Stimulated activated naive CD8-positive, alpha-beta T cell treated with anti-CD3 and anti-CD28 coated beads, Interleukin-15, amount 100 ng/mL, for 72 hours (primary cell): ENCODE results near the gene BTBD2.
A peak's percentile ranks its signal among the peaks of the same experiment; 100 is the strongest.
"Not testable (repeated sequence)": the region's sequence is repeated elsewhere in the genome, so short reads cannot be mapped to it uniquely, and the experiment has no call there.

Experiments
- ATAC-seq: fragments of 150-1000 bp; cut with Tn5 transposase; 2 replicates; pipeline ENCODE4 v1.10.0; 2021; ENCODE audit warnings: mild to moderate bottlenecking, moderate library complexity
- DNase-seq, 2 donors: peaks; one replicate each; pipeline ENCODE4 v3.0.0; 2021 to 2022
- H3K27ac Mint-ChIP-seq, 2 donors: one replicate each; pipeline ENCODE4 v1.8.0; 2022; ENCODE audit warnings: mild to moderate bottlenecking in 2 of 2, mixed read lengths in 2 of 2, moderate library complexity in 2 of 2
- H3K27me3 Mint-ChIP-seq: one replicate; pipeline ENCODE4 v1.8.0; 2022; ENCODE audit warnings: mixed read lengths
- H3K4me1 Mint-ChIP-seq: one replicate; pipeline ENCODE4 v1.8.0; 2022; ENCODE audit warnings: mild to moderate bottlenecking, mixed read lengths
- H3K4me3 Mint-ChIP-seq, 2 donors: one replicate each; pipeline ENCODE4 v1.8.0; 2022; ENCODE audit warnings: mild to moderate bottlenecking in 2 of 2, mixed read lengths in 2 of 2, moderate library complexity in 1 of 2
- H3K9me3 Mint-ChIP-seq, 2 donors: one replicate each; pipeline ENCODE4 v1.8.0; 2022; ENCODE audit warnings: mixed read lengths in 2 of 2

BTBD2 gene

GRCh38 chr19:2035590-2035991 is 20.1 kb upstream of the BTBD2 start:
- Mint-ChIP-seq H3K4me1 (peaks cover 53% of the 10 kb centered on the region), H3K4me3 (peak overlapping the region in 1 of 2 donors; percentile 26), H3K27me3 (no peaks in the 10 kb centered on the region), H3K27ac (no peak overlapping the region), H3K9me3 (peaks cover 4 to 12% of the 10 kb centered on the region in 2 donors)
- DNase-seq: no peak
- ATAC-seq: no peak

GRCh38 chr19:2034729-2035589 is 19.4 kb upstream of the BTBD2 start:
- peaks cover 4 to 12% of the 10 kb centered on the region in 2 donors for H3K9me3 Mint-ChIP-seq

GRCh38 chr19:2034253-2034652 is 18.7 kb upstream of the BTBD2 start:
- not testable (repeated sequence) for H3K4me3 Mint-ChIP-seq, DNase-seq, H3K27ac Mint-ChIP-seq, H3K27me3 Mint-ChIP-seq, ATAC-seq
- Mint-ChIP-seq H3K9me3 (peaks cover 4 to 12% of the 10 kb centered on the region in 2 donors), H3K4me1 (peaks cover 46% of the 10 kb centered on the region)

More at GRCh38 chr19:2034729-2035589, 19.4 kb upstream of the BTBD2 start:
- Mint-ChIP-seq H3K27ac (peak overlapping the region in 1 of 2 donors; percentile 91), H3K27me3 (no peaks in the 10 kb centered on the region), H3K4me3 (peak overlapping the region in 1 of 2 donors; percentile 32), H3K4me1 (peaks cover 50% of the 10 kb centered on the region)
- ATAC-seq (peak; percentile 55), DNase-seq (peak; percentile 69)

- Mint-ChIP-seq H3K27me3 (no peaks in the 10 kb centered on the region), H3K4me3 (no peak overlapping the region), H3K9me3 (peaks cover 4 to 12% of the 10 kb centered on the region in 2 donors), H3K27ac (no peak overlapping the region), H3K4me1 (peaks cover 42% of the 10 kb centered on the region)
- no peak for DNase-seq
- no peak for ATAC-seq
Observed at GRCh38 chr19:2033825-2034159, 18.3 kb upstream of the BTBD2 start.

DNA sequence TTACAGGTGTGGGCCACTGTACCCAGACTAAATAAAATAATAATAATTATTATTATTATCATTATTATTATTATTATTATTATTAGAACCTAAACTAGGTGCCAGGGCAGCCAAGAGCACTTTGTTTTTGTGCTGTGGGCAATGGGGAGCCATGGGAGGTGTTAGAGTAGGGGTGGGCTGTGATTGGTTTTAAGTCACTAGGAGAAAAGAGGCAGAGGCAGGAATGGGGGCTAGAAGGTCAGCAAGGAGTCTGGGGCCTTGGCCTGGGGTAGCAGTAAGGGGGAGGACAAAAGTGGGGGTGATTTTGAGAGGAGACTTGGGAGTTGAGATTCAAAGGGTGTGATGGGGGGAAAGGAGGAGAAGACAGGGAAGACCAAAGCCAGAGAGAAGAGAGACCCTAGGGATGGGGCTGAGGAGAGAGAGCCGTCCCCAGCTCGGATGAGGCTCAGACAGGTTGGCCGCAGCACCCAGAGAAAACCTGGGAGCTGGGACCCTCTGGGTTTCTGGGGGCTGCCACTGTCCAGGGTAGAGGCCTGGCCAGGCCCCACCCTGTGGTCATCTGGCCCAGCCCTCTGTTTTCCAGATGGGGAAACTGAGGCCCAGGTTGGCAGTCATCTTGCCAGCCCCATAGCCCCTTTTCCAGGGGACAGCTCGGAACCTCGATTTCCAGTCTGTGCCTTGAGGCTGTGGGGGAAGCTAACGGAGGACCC is 17.8 kb upstream of the BTBD2 start:
- Mint-ChIP-seq H3K4me3 (peak overlapping the region in 1 of 2 donors; percentile 5), H3K9me3 (peaks cover 4 to 12% of the 10 kb centered on the region in 2 donors)

GRCh38 chr19:2032296-2032941 is 16.9 kb upstream of the BTBD2 start:
- Mint-ChIP-seq H3K9me3 (peaks cover 4 to 12% of the 10 kb centered on the region in 2 donors), H3K4me3 (peak overlapping the region; percentile 84 to 87), H3K27ac (peak overlapping the region; percentile 35 to 95), H3K27me3 (no peaks in the 10 kb centered on the region), H3K4me1 (peaks cover 34% of the 10 kb centered on the region)
- ATAC-seq (peak; percentile 76), DNase-seq (peak in 1 of 2 donors; percentile 51)

More for the DNA sequence above, 17.8 kb upstream of the BTBD2 start:
- no peaks in the 10 kb centered on the region for H3K27me3 Mint-ChIP-seq
- H3K27ac Mint-ChIP-seq: peak overlapping the region in 1 of 2 donors; percentile 63
- DNase-seq (no peak), ATAC-seq (no peak)
- peaks cover 39% of the 10 kb centered on the region for H3K4me1 Mint-ChIP-seq

DNA sequence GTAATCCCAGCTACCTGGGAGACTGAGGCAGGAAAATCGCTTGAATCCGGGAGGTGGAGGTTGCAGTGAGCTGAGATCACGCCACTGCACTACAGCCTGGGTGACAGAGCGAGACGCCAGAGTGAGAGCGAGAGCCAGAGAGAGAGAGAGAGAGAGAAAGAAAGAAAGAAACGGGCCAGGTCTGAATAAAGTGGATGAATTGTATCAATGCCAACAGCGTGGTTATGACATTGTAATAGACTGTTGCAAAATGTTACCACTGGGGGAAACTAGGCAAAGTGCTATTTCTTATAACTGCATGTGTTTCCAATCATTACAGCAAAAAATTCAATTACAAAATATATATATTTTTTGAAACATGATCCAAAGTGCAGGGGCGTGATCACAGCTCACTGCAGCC is 11.8 kb upstream of the BTBD2 start:
- Mint-ChIP-seq H3K4me3 (no peak overlapping the region), H3K27me3 (no peaks in the 10 kb centered on the region), H3K4me1 (peaks cover 10% of the 10 kb centered on the region), H3K9me3 (peaks cover 0 to 4% of the 10 kb centered on the region in 2 donors), H3K27ac (no peak overlapping the region)
- ATAC-seq (no peak), DNase-seq (no peak)

DNA sequence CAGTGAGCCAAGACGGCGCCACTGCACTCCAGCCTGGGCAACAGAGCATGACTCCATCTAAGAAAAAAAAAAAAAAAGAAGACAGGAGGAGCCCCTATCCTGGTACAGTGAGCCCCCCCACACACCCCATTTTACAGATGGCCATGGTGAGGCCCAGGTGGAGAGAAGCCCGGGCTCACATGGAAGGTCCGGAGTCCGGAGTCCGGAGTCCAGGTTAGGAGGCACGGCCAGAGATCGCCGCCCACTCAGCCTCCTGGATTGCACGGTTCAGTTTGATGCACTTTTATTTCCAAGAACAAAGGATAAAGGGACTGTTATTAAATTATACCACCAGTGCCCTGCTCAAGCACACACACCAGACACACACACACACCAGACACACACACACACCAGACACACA is 11.3 kb upstream of the BTBD2 start:
- peaks cover 0 to 4% of the 10 kb centered on the region in 2 donors for H3K9me3 Mint-ChIP-seq
- H3K4me3 Mint-ChIP-seq: no peak overlapping the region
- DNase-seq: no peak

DNA sequence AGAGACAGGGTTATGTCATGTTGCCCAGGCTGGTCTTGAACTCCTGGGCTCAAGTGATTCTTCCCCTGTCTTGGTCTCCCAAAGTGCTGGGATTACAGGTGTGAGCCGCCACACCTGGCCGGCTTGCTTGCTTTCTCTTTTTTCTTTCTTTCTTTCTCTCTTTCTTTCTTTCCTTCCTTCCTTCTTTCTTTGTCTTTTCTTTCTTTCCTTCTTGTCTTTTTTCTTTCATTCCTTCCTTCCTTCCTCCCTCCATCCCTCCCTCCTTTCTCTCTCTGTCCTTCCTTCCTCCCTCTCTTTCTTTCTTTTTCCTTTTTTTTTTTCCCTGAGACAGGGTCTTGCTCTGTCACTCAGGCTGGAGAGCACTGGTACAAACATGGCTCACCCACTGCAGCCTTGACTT is 6.8 kb upstream of the BTBD2 start:
- ATAC-seq (no peak), DNase-seq (no peak)
- peaks cover 7% of the 10 kb centered on the region for H3K4me1 Mint-ChIP-seq
- H3K9me3 Mint-ChIP-seq: peaks cover 0 to 4% of the 10 kb centered on the region in 2 donors
- H3K27ac Mint-ChIP-seq: no peak overlapping the region
- H3K4me3 Mint-ChIP-seq: no peak overlapping the region
- H3K27me3 Mint-ChIP-seq: no peaks in the 10 kb centered on the region

More for the DNA sequence above, 11.3 kb upstream of the BTBD2 start:
- Mint-ChIP-seq H3K27ac (no peak overlapping the region), H3K4me1 (peaks cover 4% of the 10 kb centered on the region), H3K27me3 (no peaks in the 10 kb centered on the region)
- no peak for ATAC-seq

DNA sequence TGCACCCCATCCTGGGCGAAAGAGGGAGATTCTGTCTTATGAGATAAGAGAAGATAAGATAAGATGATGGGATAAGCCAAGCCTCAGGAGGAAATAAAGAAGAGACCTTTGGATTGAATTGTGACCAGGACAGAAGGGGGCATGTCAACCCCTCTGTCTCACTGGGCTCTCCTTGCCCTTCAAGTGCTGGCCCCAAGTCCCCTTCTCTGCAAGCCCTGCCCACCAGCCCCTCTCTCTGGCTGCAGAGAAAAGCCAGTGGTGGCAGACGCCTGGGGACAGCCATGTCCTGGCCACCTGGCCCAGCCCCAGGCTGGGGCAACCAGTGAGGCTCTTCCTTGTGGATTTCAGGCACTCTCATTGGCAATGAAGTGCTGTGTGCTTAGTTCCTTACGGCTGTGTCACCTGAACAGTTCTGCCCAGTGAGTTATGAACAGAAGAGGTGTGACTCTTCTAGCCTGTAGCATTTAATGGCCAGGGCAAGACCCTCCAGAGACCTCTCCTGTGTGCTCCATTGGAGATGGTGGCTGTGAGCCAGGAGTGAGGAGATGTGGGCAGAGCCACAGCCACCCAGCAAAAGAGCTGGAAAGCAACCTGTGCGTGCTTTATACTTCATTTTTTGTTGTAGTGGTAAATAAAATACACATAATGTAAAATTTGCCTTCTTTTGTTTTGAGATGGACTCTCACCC is 6.1 kb upstream of the BTBD2 start:
- no peak for ATAC-seq
- peaks cover 0 to 4% of the 10 kb centered on the region in 2 donors for H3K9me3 Mint-ChIP-seq
- no peaks in the 10 kb centered on the region for H3K27me3 Mint-ChIP-seq
- no peak for DNase-seq
- no peak overlapping the region for H3K27ac Mint-ChIP-seq
- H3K4me3 Mint-ChIP-seq: no peak overlapping the region
- H3K4me1 Mint-ChIP-seq: peaks cover 12% of the 10 kb centered on the region

DNA sequence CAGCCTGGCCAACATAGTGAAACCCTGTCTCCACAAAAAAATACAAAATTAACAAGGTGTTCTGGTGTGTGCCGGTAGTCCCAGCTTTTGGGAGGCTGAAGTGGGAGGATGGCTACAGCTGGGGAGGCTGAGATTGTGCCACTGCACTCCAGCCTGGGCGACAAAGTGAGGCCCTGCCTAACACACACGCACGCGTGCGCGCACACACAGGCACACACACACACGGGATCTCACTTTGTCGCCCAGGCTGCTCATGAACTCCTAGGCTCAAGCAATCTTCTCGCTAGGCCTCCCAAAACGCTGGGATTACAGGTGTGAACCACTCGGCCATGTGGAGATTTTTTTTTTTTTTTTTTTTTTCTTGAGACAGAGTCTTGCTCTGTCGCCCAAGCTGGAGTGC is 3.2 kb upstream of the BTBD2 start:
- DNase-seq (no peak), ATAC-seq (no peak)
- no peak overlapping the region for H3K4me3 Mint-ChIP-seq
- H3K4me1 Mint-ChIP-seq: peaks cover 30% of the 10 kb centered on the region
- H3K27me3 Mint-ChIP-seq: no peaks in the 10 kb centered on the region
- H3K9me3 Mint-ChIP-seq: no peaks in the 10 kb centered on the region
- no peak overlapping the region for H3K27ac Mint-ChIP-seq

- Mint-ChIP-seq H3K27me3 (no peaks in the 10 kb centered on the region), H3K9me3 (no peaks in the 10 kb centered on the region), H3K4me3 (peak overlapping the region; percentile 70 to 76), H3K27ac (peak overlapping the region; percentile 59 to 69), H3K4me1 (peaks cover 51% of the 10 kb centered on the region)
- ATAC-seq (peak; percentile 31), DNase-seq (peak; percentile 26 to 55)
Observed at GRCh38 chr19:2016041-2016807, 710 bp upstream of the BTBD2 start.

DNA sequence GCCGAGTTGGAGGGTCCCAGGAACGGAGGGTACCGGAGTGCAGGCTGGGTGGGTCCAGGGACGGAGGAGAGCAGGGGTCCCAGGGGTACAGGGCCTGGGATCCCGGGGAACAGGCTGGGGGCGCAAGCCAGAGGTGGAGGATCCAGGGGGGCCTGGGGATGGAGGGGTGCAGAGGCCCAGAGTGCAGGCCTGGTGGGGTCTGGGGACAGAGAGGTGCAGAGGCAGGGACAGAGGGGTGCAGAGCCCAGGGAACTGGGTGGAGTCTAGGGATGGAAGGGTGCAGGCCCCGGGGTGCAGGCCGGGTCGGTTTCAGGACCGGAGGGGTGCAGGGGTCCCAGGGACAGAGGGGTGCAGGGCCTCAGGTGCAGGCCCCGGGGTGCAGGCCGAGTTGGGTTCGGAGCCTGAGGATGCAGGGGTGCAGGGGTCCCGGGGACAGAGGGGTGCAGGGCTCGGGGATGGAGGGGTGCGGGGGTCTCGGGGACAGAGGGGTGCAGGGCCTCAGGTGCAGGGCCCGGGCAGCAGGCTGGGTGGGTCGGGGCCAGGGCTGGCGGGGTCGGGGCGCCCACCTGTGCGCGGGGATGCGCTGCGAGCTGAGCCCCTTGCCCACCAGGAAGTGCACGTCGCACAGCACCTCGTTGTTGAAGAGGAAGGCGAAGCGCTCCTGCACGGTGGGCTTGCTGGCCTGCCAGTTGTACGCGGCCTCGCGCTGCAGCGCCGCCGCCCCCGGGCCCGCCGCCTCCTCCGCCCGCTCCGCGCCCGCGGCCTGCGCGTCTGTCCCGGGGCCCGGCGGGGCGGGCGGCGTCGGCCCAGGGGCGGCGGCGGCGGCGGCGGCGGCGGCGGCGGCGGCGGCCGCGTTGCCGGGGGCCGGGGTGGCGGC is 545 bp downstream of the BTBD2 start:
- no peaks in the 10 kb centered on the region for H3K27me3 Mint-ChIP-seq
- peak overlapping the region; percentile 40 to 85 for H3K27ac Mint-ChIP-seq
- peak overlapping the region; percentile 82 to 88 for H3K4me3 Mint-ChIP-seq
- peaks cover 61% of the 10 kb centered on the region for H3K4me1 Mint-ChIP-seq
- no peaks in the 10 kb centered on the region for H3K9me3 Mint-ChIP-seq
- ATAC-seq (peak; percentile 54), DNase-seq (peak; percentile 32 to 36)

DNA sequence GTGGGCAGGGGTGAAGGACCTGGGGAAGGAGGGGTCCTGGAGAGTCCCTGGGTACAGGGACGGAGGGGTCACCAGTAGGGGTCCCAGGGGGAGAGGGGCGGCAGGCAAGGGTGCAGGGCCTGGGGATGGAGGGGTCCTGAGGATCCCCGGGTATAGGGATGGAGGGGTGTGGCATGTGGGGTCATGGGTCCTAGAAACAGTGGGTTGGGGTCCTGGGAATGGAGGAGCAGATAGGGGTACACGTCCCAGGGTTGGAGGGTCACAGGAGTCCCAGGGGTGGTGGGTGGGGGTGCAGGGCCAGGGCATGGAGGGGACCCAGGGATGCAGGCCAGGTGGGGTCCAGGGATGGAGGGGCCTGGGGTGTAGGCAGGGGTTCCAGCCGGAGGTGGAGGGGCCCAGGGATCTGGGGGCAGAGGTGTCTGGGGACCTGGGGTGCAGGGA is 1.4 kb downstream of the BTBD2 start:
- H3K27ac Mint-ChIP-seq: peak overlapping the region in 1 of 2 donors; percentile 49
- DNase-seq (no peak), ATAC-seq (peak; percentile 52)
- no peaks in the 10 kb centered on the region for H3K9me3 Mint-ChIP-seq
- H3K4me1 Mint-ChIP-seq: peaks cover 56% of the 10 kb centered on the region
- no peaks in the 10 kb centered on the region for H3K27me3 Mint-ChIP-seq
- peak overlapping the region; percentile 82 to 88 for H3K4me3 Mint-ChIP-seq
